HuH-7.5 (cell line): ENCODE data around the gene SLC10A6.
"Not testable (repeated sequence)": the region's sequence is repeated elsewhere in the genome, so short reads cannot be mapped to it uniquely, and the experiment has no call there.

ENCODE experiments used
- DNase-seq: peaks from one replicate; pipeline ENCODE4 v3.0.0; 2011; ENCODE audit warnings: low spot score

SLC10A6 gene

GRCh38 chr4:86848732-86849619 is at the start of gene SLC10A6:
Gene SLC10A6, minus strand, starts transcription at chr4:86849384. Its CDS starts 269 bp downstream, at chr4:86849115.
- DNase-seq: no peak

DNA sequence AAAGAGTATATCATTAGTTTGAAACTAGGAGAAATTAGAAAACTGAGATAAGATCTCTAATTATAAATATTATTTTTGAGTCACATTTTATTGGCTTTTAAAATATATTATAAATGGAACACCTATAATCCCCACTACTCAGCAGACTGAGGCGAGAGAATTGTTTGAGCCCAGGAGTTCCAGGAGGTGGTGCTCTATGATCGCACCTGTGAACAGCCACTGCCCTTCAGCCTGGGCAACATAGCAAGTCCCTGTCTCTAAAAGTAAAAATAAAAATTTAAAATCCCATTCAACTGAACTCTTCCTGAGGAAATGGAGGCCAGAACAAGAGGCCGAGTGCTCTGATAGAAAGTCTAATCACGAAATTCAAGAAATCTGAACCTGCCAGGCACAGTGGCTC is 49.4 kb upstream of the SLC10A6 start:
- DNase-seq: no peak

DNA sequence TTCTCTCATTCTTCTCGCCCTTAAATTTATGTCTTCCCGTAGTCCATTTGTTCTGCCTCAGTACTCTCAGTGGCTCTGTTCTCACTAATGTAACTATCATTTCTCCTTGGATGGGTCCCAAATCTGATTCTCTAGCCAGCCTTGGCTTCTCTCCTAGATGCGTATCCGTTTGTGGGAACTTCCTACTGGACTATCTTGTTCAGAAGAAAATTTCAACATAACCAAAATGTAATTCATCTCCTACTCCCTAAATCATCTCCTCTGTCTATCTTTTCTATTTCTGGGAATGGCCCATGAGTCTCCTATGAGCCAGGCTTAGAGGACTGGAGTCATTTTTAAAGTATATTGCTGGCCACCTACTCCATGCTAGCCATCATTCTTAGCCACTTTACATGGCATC is 47.4 kb upstream of the SLC10A6 start:
- no peak for DNase-seq

DNA sequence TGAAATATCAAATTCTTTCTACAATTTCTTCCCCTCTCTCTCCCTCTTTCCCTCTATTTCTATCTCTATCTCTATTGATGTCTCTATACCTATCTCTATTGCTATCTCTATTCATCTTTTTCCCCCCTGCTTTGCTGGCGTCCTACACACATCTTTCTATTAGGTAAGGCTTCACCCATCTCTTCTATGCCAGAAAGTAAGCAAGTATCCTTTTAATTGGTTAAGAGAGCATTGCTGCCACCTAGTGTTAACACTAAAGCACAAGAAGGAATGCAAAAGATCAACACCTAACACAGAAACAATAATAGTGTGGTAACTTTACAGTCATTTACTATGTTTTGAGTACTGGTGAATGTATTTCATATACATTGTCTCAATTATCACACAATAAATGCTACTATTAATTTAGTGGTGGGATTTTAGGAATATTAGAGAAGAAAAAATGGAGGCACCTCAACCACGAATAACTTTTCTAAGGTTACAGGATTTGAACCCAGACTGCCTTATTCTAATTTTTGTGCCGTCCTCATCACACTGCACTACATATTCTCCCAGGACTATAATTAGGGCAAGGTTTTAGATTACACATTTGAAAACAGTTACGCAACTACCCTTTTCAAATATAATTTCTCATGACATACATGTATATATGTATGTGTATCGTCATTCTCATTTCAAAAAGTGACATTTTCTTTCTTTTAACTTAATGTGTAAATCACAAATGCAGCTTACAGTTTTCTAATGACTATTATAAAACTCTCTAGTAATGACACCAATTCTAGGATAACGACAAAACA is 46.7 kb upstream of the SLC10A6 start:
- DNase-seq: peak; percentile 46

- DNase-seq: no peak
Measured at GRCh38 chr4:86894455-86894854, 45.3 kb upstream of the SLC10A6 start.

- no peak for DNase-seq
Measured at GRCh38 chr4:86893136-86893535, 44.0 kb upstream of the SLC10A6 start.

DNA sequence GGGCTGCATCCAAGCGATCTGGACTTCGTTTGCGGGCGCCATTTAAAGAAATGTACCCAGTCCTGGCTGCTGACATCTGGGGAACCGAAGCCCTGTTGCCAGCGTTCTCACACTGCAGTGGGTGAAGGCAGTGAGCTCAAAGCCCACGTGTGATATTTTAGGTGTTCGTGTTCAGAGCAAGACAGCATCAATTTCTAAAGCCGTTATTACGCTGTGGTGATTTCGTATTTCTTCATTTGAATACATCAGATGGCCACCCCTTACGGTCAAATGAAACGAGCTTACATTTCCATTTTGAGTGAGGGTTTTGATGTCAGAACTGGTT is 43.4 kb upstream of the SLC10A6 start:
- no peak for DNase-seq

GRCh38 chr4:86891762-86892635 is 42.8 kb upstream of the SLC10A6 start, which contains the start of gene C4orf36:
Gene C4orf36, minus strand, starts transcription at chr4:86892422. Its CDS starts 902 bp downstream, at chr4:86891520.
- DNase-seq: peak; percentile 35

DNA sequence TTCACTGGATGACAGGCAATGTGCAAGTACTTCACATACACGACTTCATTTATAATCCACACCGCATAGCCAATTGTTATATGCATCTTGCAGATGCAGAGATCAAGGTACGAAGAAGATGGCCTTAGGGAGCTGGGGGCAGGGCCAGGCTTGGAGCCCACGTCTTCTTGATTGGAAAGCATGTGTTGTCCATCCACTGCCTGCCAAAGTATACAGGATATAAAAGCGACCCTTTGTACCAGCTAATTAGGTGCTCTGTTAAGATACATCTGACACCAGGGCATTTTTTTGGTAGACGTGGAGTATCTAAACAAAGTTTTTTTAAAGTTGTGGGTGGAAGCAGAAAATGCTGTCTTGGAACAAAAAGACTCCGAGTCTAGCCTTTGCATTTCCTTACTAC is 41.6 kb upstream of the SLC10A6 start:
- DNase-seq: no peak

DNA sequence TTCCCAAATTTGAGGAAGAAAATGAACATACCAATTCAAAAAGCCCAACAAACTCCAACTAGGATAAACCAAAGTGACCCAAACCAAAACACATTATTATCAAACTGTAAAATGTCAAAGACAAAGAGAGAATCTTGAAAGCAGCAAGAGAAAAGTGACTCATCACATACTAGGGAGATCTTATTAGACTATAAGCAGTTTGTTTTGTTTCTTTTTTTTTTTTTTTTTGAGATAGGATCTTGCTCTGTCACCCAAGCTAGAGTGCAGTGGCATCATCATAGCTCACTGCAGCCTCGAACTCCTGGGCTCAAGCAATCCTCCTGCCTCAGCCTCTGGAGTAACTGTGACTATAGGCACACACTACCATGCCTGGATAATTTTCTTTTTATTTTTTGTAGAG is 30.5 kb upstream of the SLC10A6 start:
- DNase-seq: no peak

GRCh38 chr4:86878640-86879039 is 29.5 kb upstream of the SLC10A6 start:
- DNase-seq: no peak

DNA sequence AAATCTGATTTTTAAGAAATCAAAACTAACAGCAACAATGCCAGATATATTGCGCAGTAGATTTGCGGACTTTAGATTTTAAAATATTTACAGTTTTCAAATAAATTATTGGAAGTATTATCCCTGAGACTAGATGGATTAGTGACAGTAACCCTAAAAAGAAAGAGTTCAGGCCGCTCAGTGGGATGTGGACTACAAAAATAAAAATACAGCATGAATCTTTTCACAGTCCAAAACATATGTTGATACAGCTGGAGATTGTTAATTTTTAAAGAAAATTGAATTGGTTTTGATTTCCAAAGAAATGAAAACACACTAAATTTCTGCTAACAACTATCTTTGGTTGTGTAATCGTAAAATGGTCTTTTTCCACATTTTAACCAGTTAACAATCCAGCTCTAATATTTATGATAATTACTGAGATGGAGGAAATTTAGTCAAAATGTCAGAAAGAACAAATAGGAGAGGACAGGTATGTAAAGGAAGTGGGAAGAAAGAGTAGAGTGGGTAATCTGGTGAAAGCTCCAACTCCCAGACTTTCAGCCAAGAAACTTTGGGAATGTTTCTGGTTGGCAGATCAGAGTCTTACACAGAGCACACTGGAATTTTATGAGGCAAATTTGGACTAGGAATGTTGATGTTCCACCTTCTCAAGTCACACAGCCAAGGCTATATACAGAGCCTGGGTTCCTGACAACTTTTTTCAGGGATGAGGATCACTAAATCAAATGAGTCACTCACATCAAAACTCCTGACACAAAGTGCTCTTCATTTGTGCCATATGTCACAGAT is 27.9 kb upstream of the SLC10A6 start:
- DNase-seq: no peak

DNA sequence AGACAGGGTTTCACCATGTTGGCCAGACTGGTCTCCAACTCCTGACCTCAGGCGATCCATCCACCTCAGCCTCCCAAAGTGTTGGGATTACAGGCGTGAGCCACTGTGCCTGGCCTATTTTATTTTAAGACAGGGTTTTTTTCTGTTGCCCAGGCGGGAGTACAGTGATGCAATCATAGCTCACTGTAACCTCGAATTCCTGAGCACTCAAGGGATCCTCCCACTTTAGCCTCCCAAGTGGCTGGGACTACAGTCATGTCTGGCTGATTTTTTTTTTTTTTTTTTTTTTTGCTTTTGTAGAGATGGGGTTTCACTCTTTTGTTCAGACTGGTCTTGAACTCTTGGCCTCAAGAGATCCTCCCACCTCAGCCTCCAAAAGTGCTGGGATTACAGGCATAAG is 26.3 kb upstream of the SLC10A6 start:
- not testable (repeated sequence) for DNase-seq

GRCh38 chr4:86872135-86872534 is 23.0 kb upstream of the SLC10A6 start:
- no peak for DNase-seq

- DNase-seq: no peak
Measured at GRCh38 chr4:86870442-86871069, 21.4 kb upstream of the SLC10A6 start.

GRCh38 chr4:86857341-86858052 is 8.3 kb upstream of the SLC10A6 start:
- DNase-seq: no peak

- no peak for DNase-seq
Measured at GRCh38 chr4:86856896-86857295, 7.7 kb upstream of the SLC10A6 start.

DNA sequence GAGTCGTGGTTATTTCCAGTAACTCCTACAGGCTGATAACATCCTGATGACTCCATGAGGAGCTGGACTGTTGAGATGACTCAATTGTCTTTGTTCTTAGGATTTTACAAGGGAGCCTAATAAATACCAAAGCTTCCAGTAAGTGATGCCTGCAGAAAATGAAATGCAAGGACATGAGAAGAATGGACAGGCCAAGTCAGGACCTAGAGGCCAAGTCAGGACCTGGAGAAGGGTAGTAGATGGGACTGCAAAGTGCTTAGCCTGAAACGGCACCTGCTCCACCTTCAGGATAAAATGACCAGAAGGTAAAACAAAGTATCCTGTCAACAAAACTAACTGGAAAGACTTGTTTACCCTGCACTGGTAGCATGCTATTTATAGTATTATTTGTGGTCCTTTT is 6.4 kb upstream of the SLC10A6 start:
- no peak for DNase-seq

DNA sequence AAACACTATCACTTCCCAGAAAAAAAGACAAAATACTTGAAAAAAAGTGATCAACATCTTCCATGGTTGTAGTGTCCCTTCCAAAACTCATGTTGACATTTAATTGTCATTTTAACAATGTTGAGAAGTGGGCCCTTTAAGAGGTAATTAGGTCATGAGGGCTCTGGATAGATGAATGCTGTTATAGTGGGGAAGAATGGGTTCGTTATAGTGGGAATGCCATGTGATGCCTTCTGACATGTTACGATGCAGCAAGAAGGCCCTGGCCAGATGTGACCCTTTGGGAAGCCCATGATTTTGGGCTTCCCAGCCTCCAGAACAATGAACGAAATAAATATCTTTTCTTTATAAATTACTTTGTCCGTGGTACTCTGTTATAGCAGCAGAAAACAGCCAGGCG is 4.0 kb upstream of the SLC10A6 start:
- DNase-seq: no peak

GRCh38 chr4:86848136-86848535 is 1.0 kb downstream of the SLC10A6 start:
- DNase-seq: no peak
